ENCODE data around the gene FRMD8. TPM values are rescaled to one million over a fixed set of nuclear protein-coding genes. Genes with fewer than 3 reads are reported as not detected.

Gene FRMD8
- total RNA-seq, 1 donor from 2014 or later = 99.3 TPM

- Histone ChIP-seq H3K36me3 (peaks cover 37 to 56% of the 10 kb centered on the region in 2 donors), H3K27me3 (no peaks in the 10 kb centered on the region), H3K4me1 (peaks cover 4 to 14% of the 10 kb centered on the region in 2 donors), H3K4me3 (peak overlapping the region; percentile 56 to 80), H3K27ac (peak overlapping the region; percentile 97 to 99), H3K9me3 (no peaks in the 10 kb centered on the region)
- DNase-seq (ENCODE audit: low spot score in 2 of 2) = peak in 1 of 2 donors; percentile 54
- intact Hi-C loops (cut with DNase I) = no loop called here
- TF ChIP-seq CTCF (IDR thresholded peaks at IDR 0.05) = no peak
These were observed 39.8 kb downstream of the FRMD8 start for GRCh38 chr11:65425971-65426838.

- Histone ChIP-seq H3K36me3 (peaks cover 37 to 59% of the 10 kb centered on the region in 2 donors), H3K27ac (peak overlapping the region; percentile 97 to 99), H3K4me1 (peaks cover 4 to 22% of the 10 kb centered on the region in 2 donors), H3K27me3 (no peaks in the 10 kb centered on the region), H3K4me3 (peak overlapping the region; percentile 56 to 80), H3K9me3 (no peaks in the 10 kb centered on the region)
- TF ChIP-seq CTCF (IDR thresholded peaks at IDR 0.05) = no peak
- intact Hi-C loops (cut with DNase I) = no loop called here
- peak in 1 of 2 donors; percentile 74 for DNase-seq (ENCODE audit: low spot score in 2 of 2)
These were observed 40.6 kb downstream of the FRMD8 start for GRCh38 chr11:65426839-65427690.

- H3K4me3 ChIP-seq = peak overlapping the region; percentile 56 to 80
- peak in 1 of 2 donors; percentile 69 for DNase-seq (ENCODE audit: low spot score in 2 of 2)
- no peaks in the 10 kb centered on the region for H3K9me3 ChIP-seq
- H3K36me3 ChIP-seq = peaks cover 37 to 62% of the 10 kb centered on the region in 2 donors
- H3K4me1 ChIP-seq = peaks cover 4 to 29% of the 10 kb centered on the region in 2 donors
- peak overlapping the region; percentile 5 to 99 for H3K27ac ChIP-seq
- no peaks in the 10 kb centered on the region for H3K27me3 ChIP-seq
- TF ChIP-seq CTCF (IDR thresholded peaks at IDR 0.05) = no peak
- intact Hi-C loops (cut with DNase I) = no loop called here
These were observed 41.5 kb downstream of the FRMD8 start for GRCh38 chr11:65427691-65428577.

- Histone ChIP-seq H3K4me3 (peak overlapping the region; percentile 56 to 80), H3K9me3 (no peaks in the 10 kb centered on the region), H3K36me3 (peaks cover 37 to 62% of the 10 kb centered on the region in 2 donors), H3K4me1 (peaks cover 4 to 33% of the 10 kb centered on the region in 2 donors), H3K27ac (peak overlapping the region; percentile 5 to 99), H3K27me3 (no peaks in the 10 kb centered on the region)
- intact Hi-C loops (cut with DNase I) = no loop called here
- peak in 1 of 2 donors; percentile 70 for DNase-seq (ENCODE audit: low spot score in 2 of 2)
- TF ChIP-seq CTCF (IDR thresholded peaks at IDR 0.05) = no peak
These were observed 42.2 kb downstream of the FRMD8 start for GRCh38 chr11:65428578-65429067.
